H1 (cell line): ENCODE data around the gene SLC44A1.

Experiments used
- ASH2L ChIP-seq: fragments of 200-600, 300-600 bp; sonication (generic); IDR thresholded peaks from one replicate; pipeline ENCODE4 v1.7.1; 2017; ENCODE audit warnings: low read length
- CTCF ChIP-seq, 3 experiments: IDR thresholded peaks; 1 replicate in 2 of 3; 2 replicates in 1 of 3; pipeline versions ENCODE4 v1.5.1 to v1.6.1; 2011; ENCODE audit warnings: low read length in 3 of 3, mild to moderate bottlenecking in 3 of 3, inconsistent platforms in 2 of 3, low read depth in 1 of 3, moderate library complexity in 1 of 3; ENCODE audit not compliant: insufficient read depth in 1 of 3; ENCODE audit errors: control extremely low read depth in 1 of 3
- POLR2A ChIP-seq, 2 experiments: IDR thresholded peaks; 1 replicate in 1 of 2; 2 replicates in 1 of 2; pipeline ENCODE4 v1.6.1; 2011; ENCODE audit warnings: low read depth in 2 of 2, low read length in 2 of 2, mild to moderate bottlenecking in 2 of 2; ENCODE audit errors: control extremely low read depth in 1 of 2

DNA sequence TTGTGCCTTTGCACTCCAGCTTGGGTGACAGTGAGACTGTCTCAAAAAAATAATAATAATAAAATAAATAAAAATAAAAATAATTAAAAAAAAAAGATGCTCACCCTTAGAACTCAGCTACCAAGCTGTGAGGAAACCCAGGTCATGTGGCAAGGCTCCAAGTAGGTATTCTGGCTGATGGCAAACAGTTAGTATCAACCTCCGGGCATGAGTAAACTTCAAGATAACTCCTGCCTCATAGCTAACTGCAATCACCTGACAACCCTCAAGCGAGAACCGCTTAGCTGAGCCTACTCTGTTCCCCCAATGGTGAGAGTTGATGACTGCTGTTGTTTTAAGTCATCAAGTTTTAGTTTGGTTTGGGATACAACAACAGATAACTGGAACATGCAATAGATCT lies 6.1 kb upstream of the SLC44A1 start:
- TF ChIP-seq ASH2L (no peak), CTCF (IDR thresholded peaks at IDR 0.05; ENCODE audit: control extremely low read depth in 1 of 3, insufficient read depth in 1 of 3, low read depth in 1 of 3, low read length in 3 of 3) (no peak), POLR2A (IDR thresholded peaks at IDR 0.05; ENCODE audit: control extremely low read depth in 1 of 2, low read depth in 2 of 2, low read length in 2 of 2) (no peak)
